KOPT-K1 (cell line): Measurements from ENCODE around the gene PARD3.

Experiments used
- H3K27ac ChIP-seq: fragments of 200-600 bp; sonication (generic); 2 replicates; pipeline ENCODE4 v1.5.1; 2016; ENCODE audit warnings: antibody characterized with exemption, mild to moderate bottlenecking, low read depth, low read length; ENCODE audit not compliant: poor library complexity, severe bottlenecking
- H3K36me3 ChIP-seq: fragments of 200-600 bp; sonication (generic); 2 replicates; pipeline ENCODE4 v1.5.1; 2017; ENCODE audit warnings: antibody characterized with exemption, mild to moderate bottlenecking, low read length, moderate library complexity; ENCODE audit not compliant: insufficient read depth
- H3K9me3 ChIP-seq: fragments of 200-600 bp; sonication (generic); 2 replicates; pipeline ENCODE4 v1.5.1; 2017; ENCODE audit warnings: antibody characterized with exemption, low read length, mild to moderate bottlenecking; ENCODE audit not compliant: insufficient read depth, poor library complexity, severe bottlenecking

The PARD3 gene

DNA sequence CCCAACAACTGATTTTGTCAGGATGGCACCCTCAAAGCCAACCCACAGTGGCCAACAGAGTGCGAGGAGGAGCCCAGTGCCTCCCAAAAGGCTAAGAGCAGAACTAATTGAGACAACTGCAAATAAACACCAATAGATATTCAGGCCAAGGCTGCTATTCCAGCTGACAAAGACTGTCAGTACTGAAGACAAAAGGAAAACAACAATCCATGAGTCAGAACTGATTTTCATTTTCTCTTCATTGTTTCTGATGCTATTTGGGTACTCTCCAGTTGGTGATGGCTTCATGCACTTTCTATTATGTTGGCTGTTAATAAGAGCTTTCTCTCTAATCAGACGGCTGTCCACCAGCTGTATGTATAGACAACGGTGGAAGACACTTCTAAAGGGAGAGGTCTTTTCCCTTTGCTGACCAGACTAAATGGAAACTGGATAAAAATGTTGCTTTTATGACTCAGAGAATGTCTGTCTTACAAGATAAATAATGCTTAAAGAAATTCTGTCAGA lies 515.9 kb downstream of the PARD3 start:
- H3K36me3 ChIP-seq: no peaks in the 10 kb centered on the region
- H3K27ac ChIP-seq: no peak overlapping the region
- H3K9me3 ChIP-seq: no peaks in the 10 kb centered on the region

DNA sequence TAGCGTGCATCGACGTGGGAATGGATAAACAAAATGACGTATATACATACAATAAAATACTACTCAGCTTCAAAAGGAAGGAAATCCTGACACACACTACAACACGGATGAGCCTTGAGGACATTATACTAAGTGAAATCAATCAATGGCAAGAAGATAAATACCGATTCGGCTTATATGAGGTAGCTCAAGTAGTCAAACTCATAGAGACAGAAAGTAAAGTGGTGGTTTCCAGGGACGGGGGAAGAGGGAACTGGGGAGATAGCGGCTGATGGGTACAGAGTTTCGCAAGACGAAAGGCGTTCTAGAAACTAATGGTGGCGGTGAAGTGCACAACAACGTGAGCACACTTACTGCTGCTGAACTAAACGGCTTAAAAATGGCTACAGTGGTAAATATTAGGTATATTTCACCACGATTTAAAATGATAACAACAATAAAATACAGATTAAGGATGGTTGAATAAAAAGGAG lies 516.7 kb downstream of the PARD3 start:
- Histone ChIP-seq H3K9me3 (no peaks in the 10 kb centered on the region), H3K36me3 (no peaks in the 10 kb centered on the region), H3K27ac (no peak overlapping the region)

DNA sequence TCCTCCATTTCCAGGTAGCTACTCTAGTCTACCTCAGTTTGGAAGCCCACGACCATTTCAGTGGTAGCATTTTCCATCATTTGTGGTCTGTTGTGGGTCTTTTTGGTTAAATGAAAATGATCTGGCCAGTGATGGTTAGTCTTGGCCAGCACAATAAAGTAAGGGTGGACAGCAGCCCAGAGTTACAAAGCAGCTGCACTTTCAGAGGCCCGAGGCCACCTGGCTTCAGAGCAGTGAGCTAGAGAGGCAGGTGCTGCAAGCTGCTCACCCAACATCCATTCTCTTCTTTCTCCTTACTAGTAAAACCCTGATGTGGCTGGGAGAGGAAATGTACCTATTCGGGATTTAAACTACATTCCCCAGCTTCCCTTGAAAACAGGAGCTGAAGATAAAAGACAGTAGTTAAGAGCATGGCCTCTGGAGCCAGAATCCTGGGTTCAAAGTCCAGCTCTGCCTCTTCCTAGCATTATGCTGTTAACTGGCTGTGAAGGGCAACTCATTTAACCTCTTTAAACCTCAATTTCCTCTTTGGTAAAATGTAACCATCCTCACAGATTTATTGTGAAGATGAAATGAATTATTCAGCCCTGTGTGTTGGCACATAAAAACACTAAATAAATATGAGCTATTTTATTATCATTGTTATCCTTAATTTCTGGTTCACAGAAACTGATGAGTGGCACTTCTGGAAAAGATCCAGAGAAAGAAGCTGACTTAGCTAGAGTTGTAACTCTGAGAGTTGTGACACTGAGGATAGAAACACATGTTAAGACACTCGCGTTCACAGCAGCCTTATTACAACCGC lies 517.4 kb downstream of the PARD3 start:
- no peak overlapping the region for H3K27ac ChIP-seq
- no peaks in the 10 kb centered on the region for H3K9me3 ChIP-seq
- no peaks in the 10 kb centered on the region for H3K36me3 ChIP-seq

- Histone ChIP-seq H3K27ac (no peak overlapping the region), H3K9me3 (no peaks in the 10 kb centered on the region), H3K36me3 (no peaks in the 10 kb centered on the region)
Measured at GRCh38 chr10:34295142-34295548, 520.0 kb downstream of the PARD3 start.

DNA sequence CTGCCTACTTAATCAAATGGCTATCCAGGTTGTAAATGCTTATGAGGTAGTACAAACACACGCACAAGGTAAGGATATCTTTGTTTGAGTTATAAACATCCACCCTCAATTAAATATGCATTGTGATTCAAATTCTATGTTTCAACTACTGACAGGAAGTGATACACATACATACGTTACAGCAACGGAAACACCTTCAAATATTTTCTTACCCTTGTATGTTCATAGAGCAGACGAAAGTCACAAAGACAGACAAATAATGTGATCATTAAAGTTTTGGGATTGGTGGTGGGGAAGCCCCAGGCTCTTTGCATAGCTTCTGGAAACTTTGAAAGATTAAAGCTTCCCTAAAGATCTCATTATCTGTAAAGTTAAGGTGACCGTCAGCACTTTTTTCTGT lies 521.0 kb downstream of the PARD3 start:
- Histone ChIP-seq H3K27ac (no peak overlapping the region), H3K36me3 (no peaks in the 10 kb centered on the region), H3K9me3 (no peaks in the 10 kb centered on the region)

GRCh38 chr10:34292675-34293074 lies 522.4 kb downstream of the PARD3 start:
- Histone ChIP-seq H3K36me3 (no peaks in the 10 kb centered on the region), H3K27ac (no peak overlapping the region), H3K9me3 (no peaks in the 10 kb centered on the region)

DNA sequence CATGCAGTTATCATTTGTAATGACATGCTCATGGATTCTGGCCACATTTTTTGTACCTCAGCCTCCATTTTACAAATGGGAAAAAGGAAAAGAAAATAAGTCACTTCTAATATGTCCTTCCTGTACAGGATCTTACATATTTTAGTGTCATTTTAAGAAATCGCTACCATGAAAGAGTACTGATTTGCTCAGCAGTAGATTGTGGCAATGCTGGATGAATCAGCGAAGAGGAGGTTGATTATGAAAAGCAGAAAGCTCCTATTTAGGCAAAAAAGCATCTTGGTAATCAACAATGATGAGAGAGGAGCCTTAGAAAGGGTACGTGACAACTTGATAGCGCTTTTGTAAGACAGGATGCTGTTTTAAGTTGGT lies 522.9 kb downstream of the PARD3 start:
- H3K36me3 ChIP-seq: no peaks in the 10 kb centered on the region
- H3K27ac ChIP-seq: no peak overlapping the region

DNA sequence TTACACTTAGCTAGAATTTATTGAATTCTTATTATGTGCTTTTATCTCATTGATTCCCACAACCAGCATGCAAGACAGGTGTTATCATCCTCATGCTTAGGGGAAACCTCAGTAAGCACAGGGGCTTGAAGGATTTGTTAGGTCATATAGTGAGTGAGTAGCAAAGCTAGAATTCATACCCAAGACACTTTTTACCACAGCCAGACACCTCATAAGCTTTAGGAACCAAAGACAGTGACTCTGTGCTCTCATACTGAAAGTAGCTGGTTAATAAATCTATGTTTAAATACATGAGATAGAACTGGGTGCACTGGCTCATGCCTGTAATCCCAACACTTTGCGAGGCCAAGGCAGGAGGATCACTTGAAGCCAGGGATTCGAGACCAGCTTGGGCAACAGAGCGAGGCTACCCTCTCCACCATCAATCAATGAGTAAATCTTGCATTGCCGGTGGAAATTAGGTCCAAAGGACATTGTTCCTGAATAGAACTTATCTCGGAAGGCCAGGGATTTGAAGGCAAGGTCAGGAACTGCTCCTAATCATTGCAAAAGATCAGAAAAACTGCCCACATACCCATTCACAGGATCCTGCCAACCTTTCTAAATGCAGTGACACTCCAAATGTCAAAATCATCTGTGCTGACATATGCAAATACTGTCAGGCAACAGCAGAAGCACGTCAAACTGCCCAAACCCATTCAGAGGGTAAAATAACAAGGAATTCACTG lies 523.5 kb downstream of the PARD3 start:
- no peak overlapping the region for H3K27ac ChIP-seq

More for the DNA sequence above, 522.9 kb downstream of the PARD3 start:
- H3K9me3 ChIP-seq: no peaks in the 10 kb centered on the region

GRCh38 chr10:34290412-34291081 lies 524.5 kb downstream of the PARD3 start:
- Histone ChIP-seq H3K27ac (no peak overlapping the region), H3K36me3 (no peaks in the 10 kb centered on the region)

More for the DNA sequence above, 523.5 kb downstream of the PARD3 start:
- Histone ChIP-seq H3K9me3 (no peaks in the 10 kb centered on the region), H3K36me3 (no peaks in the 10 kb centered on the region)

DNA sequence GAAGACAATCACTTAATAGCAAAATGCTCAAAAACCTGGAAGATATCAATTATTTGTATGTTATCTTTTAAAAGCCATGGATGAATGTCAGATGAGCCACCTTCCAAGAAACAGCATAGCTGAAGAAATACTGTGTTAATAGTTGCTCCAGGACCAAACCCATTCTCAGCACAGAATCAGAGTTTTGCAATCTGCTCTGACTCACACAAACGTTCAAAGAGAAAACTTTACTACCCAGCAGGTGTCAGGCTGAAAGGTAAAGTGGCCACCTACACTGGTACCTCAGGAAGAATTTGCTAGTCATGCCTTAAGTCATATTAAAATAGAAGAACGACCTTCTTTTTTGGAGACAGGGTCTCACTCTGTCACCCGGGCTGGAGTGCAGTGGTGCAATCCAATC lies 526.5 kb downstream of the PARD3 start:
- Histone ChIP-seq H3K36me3 (no peaks in the 10 kb centered on the region), H3K27ac (no peak overlapping the region), H3K9me3 (no peaks in the 10 kb centered on the region)

More at GRCh38 chr10:34290412-34291081, 524.5 kb downstream of the PARD3 start:
- H3K9me3 ChIP-seq: no peaks in the 10 kb centered on the region

- Histone ChIP-seq H3K27ac (no peak overlapping the region), H3K9me3 (no peaks in the 10 kb centered on the region), H3K36me3 (no peaks in the 10 kb centered on the region)
Measured at GRCh38 chr10:34286136-34286739, 528.9 kb downstream of the PARD3 start.

DNA sequence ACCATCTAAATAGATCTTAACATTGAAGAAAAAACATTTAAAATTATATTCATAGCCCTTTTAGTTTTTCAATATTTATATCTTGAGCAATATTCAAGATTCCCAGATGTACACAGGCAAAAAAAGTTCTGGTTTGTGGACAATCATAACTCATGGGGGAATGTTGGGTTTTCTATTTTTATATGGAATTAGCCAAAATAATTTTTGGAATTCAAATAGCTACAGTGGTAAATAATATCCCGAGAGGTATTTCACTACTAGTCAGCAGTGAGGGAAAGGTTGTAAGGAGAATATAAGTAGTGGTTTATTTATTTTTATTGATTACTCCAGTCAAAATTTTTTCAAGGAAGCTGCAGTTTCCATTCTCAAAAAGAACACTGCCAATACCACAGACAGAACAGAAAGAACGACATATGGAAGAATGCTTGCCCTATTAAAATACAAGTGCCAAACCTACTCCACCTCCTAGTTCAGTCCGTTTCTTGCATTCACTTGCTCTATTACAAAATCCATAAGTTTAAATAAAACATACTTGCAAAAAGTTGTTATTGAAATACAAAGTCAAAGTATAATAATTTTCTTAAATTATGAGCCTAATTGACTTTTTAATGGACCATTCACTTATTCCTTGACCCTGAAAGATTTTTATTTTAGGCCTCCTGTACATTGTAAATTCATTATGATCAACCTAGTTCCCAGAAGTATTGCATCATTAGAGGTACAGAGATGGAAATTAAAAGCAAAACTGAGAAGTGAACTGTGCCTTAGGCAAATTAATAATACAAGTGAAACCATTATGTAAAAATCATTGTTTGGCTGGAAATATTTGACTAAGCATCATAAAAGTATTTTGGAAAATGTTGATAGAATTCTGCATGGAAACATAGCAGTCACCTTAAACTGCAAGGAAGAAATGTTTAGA lies 533.2 kb downstream of the PARD3 start:
- H3K9me3 ChIP-seq: no peaks in the 10 kb centered on the region
- no peak overlapping the region for H3K27ac ChIP-seq
- H3K36me3 ChIP-seq: no peaks in the 10 kb centered on the region

DNA sequence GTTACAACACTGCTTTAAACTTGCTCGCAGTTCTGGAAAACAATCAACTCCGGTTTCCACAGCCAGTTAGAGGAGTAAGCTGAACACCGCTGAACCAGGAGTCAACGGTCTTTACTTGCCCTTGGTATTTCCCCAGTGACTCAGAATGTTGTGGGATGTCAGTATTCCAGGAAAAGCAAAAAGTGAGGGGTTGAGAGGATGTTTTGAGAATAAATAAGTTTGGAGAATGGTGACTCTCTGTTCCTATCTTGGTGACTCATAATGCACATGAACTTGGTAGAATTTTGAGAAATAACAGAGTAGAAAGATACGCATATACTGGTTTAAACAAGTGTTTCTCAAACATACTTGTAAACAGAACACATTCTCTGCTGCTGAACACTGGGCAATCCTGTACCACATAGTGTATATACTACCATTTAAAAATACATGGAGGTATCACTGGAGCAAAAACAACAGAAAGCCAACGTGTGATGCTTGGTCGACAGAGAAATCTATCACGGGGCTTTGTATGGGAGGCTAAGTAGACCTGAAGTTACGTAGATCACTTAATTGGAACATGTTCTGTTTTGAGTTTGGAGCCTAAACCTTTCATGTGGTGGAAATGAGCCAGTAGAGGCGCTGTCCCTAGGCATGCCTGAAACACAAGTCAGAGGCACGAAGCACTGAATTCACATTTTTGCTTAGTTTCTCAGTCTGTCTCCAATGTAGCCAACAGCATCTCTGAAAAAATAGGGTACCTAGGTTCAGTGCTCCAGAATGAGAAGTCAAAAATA lies 534.3 kb downstream of the PARD3 start:
- Histone ChIP-seq H3K36me3 (no peaks in the 10 kb centered on the region), H3K9me3 (no peaks in the 10 kb centered on the region), H3K27ac (no peak overlapping the region)
